B cell (primary cell): ENCODE results near the gene SIAH2.

ENCODE experiments used
- EZH2 ChIP-seq: IDR thresholded peaks from 2 replicates; pipeline ENCODE4 v1.6.1; 2012; ENCODE audit warnings: borderline replicate concordance, low read depth, mild to moderate bottlenecking, moderate library complexity, low read length; ENCODE audit not compliant: insufficient read depth, poor library complexity, severe bottlenecking
- TF ChIP-seq, protein P1 (sequence below): fragments of 200-600 bp; IDR thresholded peaks from one replicate; pipeline ENCODE4 v1.8.0; 2022; ENCODE audit warnings: antibody characterized with exemption, mild to moderate bottlenecking

DNA sequence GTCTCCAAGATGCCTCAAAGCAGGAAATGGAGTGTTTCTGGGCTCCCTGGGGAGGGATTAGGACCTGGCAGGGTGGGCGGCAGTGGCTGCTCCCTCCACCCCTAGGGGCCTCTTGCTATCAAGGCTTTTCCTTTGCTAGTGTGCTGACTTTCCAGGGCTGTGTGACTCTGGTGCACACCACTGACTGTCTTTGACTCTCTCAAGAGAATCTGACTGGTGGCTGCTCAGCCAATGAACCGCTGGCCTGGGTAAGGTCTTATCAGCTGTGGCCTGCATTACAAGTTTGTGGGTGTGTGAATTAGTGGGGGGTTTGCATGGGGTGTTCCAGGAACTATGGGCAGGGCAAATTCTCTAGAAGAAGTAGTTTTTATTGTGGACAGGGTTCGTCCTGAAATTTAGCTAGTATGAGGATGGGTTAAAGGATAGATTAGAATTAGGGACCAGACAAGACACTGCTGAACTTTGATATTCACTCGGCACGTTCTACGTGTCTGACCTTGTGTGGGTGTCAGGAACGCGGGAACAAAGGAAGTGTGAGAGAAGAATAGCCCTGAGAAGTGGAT, 29.5 kb downstream of the SIAH2 start:
- TF ChIP-seq, protein P1, sequence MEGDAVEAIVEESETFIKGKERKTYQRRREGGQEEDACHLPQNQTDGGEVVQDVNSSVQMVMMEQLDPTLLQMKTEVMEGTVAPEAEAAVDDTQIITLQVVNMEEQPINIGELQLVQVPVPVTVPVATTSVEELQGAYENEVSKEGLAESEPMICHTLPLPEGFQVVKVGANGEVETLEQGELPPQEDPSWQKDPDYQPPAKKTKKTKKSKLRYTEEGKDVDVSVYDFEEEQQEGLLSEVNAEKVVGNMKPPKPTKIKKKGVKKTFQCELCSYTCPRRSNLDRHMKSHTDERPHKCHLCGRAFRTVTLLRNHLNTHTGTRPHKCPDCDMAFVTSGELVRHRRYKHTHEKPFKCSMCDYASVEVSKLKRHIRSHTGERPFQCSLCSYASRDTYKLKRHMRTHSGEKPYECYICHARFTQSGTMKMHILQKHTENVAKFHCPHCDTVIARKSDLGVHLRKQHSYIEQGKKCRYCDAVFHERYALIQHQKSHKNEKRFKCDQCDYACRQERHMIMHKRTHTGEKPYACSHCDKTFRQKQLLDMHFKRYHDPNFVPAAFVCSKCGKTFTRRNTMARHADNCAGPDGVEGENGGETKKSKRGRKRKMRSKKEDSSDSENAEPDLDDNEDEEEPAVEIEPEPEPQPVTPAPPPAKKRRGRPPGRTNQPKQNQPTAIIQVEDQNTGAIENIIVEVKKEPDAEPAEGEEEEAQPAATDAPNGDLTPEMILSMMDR = no peak
- TF ChIP-seq EZH2 = no peak
